Activated CD8-positive, alpha-beta memory T cell treated with anti-CD3 and anti-CD28 coated beads, Interleukin-2, amount 50 U/mL, for 1 hour (primary cell): Measurements from ENCODE around the gene KLHL25.

ENCODE experiments used
- DNase-seq: peaks from one replicate; pipeline ENCODE4 v3.0.0-alpha.2; 2020; ENCODE audit errors: extremely low read depth

Gene KLHL25

DNA sequence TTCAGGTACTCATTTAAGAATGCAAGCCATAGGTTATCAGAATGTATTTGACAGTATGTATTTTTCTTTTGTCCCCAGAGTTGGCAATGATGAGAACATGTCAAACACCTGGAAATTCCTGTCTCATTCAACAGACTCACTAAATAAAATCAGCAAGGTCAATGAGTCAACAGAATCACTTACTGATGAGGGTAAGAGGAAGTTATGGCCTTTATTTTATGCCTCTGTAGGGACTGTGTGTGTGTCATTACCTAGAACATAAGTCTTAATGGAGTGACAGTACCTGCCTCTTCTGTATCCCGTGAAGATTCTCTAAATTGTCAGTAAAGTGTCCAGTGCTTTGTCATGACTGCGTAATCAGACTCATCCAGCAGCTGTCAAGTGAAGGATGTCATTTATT is 77.5 kb downstream of the KLHL25 start:
- no peak for DNase-seq

DNA sequence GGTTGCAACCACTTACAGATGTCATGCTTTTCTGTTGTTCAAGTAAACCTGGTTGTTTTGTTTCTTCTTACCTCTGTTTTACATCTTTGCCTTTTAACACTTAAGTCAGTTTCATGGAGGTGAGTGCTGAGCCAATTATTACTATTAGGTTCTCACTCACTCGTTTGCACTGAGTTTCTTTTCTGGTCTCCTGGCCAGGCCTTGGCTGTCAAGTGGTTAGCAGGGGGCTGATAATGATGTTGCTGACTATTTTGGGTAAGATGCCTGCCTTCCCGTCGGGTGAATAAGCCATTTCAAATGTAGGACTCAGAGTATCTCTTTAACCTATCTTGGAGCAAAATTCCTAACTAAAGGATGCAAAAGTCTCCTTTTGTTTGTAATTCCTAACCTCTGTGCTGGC is 78.5 kb downstream of the KLHL25 start:
- no peak for DNase-seq

- DNase-seq = no peak
These were observed 83.0 kb downstream of the KLHL25 start for GRCh38 chr15:85711580-85712192.

DNA sequence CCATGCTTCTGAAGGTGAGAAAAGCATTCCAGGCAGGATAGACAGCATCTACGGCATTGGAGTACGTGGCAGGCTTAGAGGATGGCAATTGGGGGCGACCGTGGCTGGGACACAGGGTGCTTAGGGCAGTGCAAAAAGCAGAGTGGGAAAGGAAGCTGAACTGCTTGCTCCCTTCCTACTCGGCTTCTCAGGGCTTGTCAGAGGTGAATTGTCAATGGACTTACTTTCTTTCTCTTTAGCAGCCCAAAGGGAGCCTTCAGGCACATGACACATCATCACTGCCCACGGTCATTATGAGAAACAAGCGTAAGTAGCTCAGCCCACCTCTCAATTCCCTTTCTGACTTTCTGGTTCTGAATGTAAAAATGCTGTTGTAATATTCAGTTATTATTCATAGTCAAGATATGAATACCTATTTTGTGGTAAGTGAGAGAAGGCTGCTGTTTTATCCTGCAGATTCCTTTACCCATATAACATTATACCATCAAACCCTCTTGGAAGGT is 84.3 kb downstream of the KLHL25 start:
- DNase-seq = no peak
